Fibroblast of lung (primary cell): ENCODE results near the gene LAMA1.

Experiments
- CTCF ChIP-seq, 2 donors: IDR thresholded peaks in 1 of 2; conservative IDR thresholded peaks in 1 of 2; 1 replicate in 1 of 2; 2 replicates in 1 of 2; pipeline ENCODE4 v1.5.1; 2011 to 2012; ENCODE audit warnings: low read length in 2 of 2, control low read depth in 1 of 2, inconsistent platforms in 1 of 2, low read depth in 1 of 2, mild to moderate bottlenecking in 1 of 2
- EZH2 ChIP-seq: IDR thresholded peaks from 2 replicates; pipeline ENCODE4 v1.5.1; 2012; ENCODE audit warnings: low read length, control low read depth, mild to moderate bottlenecking; ENCODE audit errors: missing control alignments

- no peak for TF ChIP-seq CTCF (conservative IDR thresholded peaks at IDR 0.05 in 1 of 2, IDR thresholded peaks at IDR 0.05 in 1 of 2; ENCODE audit: low read depth in 1 of 2, low read length in 2 of 2)
- TF ChIP-seq EZH2 = peak; percentile 17
Measured at GRCh38 chr18:7117390-7118355, at the start of gene LAMA1.
